Activated CD4-positive, alpha-beta T cell treated with anti-CD3 and anti-CD28 coated beads, Interleukin-2, amount 10 ng/mL, durations not matched to agents 7 days and 5 days (primary cell): ENCODE results near the gene MACROD2. TPM values are rescaled to one million over a fixed set of nuclear protein-coding genes. Genes with fewer than 3 reads are reported as not detected.

Experiments
- CTCF ChIA-PET: fragments of 350-600 bp; sonication (Branson Sonifier 250); formaldehyde crosslinking; loops from one replicate; lab custom pipeline; 2021; ENCODE audit warnings: antibody characterized with exemption; lab: Charles Lee
- POLR2A ChIA-PET: fragments of 350-600 bp; sonication (Branson Sonifier 250); formaldehyde crosslinking; loops from one replicate; lab custom pipeline; 2021; ENCODE audit warnings: antibody characterized with exemption; lab: Charles Lee
- DNase-seq: peaks from one replicate; pipeline ENCODE4 v3.0.0-alpha.2; 2020
- H3K27ac Mint-ChIP-seq: one replicate; pipeline ENCODE4 v1.8.0; 2021; ENCODE audit warnings: mild to moderate bottlenecking, moderate library complexity, mixed read lengths
- H3K27me3 Mint-ChIP-seq: one replicate; pipeline ENCODE4 v1.8.0; 2021; ENCODE audit warnings: mixed read lengths
- H3K36me3 Mint-ChIP-seq: one replicate; pipeline ENCODE4 v1.8.0; 2021; ENCODE audit warnings: low read depth, mixed read lengths
- H3K4me1 Mint-ChIP-seq: one replicate; pipeline ENCODE4 v1.8.0; 2021; ENCODE audit warnings: mixed read lengths
- H3K4me3 Mint-ChIP-seq: one replicate; pipeline ENCODE4 v1.8.0; 2021; ENCODE audit warnings: mild to moderate bottlenecking, moderate library complexity, mixed read lengths
- H3K9me3 Mint-ChIP-seq: one replicate; pipeline ENCODE4 v1.8.0; 2021; ENCODE audit warnings: mixed read lengths
- total RNA-seq, 2 experiments: library from RNA; stranded (reverse); gene quantifications; one replicate each; pipeline ENCODE4 v1.2.3, GENCODE V29; 2021

Gene MACROD2
- total RNA-seq, 2 experiments from 2014 or later, result not detected

- Mint-ChIP-seq H3K27me3 (no peaks in the 10 kb centered on the region), H3K9me3 (no peaks in the 10 kb centered on the region), H3K4me1 (no peaks in the 10 kb centered on the region), H3K36me3 (no peaks in the 10 kb centered on the region), H3K4me3 (no peak overlapping the region), H3K27ac (no peak overlapping the region)
- POLR2A ChIA-PET, result no interaction called here
- CTCF ChIA-PET, result no interaction called here
- DNase-seq, result no peak
Observed at GRCh38 chr20:14609328-14610221, 614.3 kb downstream of the MACROD2 start.

DNA sequence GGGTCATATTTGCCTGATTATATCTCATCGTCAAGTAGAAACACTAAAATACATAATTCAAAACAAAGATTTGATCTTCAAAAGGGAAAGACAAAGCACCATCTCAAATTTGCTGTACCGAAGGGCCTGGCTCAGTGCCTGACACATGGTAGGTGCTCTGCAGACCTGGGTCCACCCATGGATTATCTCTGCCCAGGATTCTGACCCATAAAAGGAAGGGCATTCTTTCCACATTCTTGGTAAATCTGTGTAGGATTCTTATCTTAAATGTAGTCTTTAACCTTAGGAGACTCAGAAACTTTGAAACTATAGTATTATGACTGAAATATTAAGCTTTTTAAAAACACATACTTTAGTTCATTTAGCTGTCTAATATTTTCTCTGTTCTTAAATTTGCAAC, 616.2 kb downstream of the MACROD2 start:
- ChIA-PET POLR2A (no interaction called here), CTCF (no interaction called here)
- Mint-ChIP-seq H3K4me3 (no peak overlapping the region), H3K36me3 (no peaks in the 10 kb centered on the region), H3K27ac (no peak overlapping the region), H3K4me1 (no peaks in the 10 kb centered on the region), H3K9me3 (no peaks in the 10 kb centered on the region), H3K27me3 (no peaks in the 10 kb centered on the region)
- DNase-seq, result no peak

GRCh38 chr20:14612391-14612790, 617.1 kb downstream of the MACROD2 start:
- H3K36me3 Mint-ChIP-seq, result no peaks in the 10 kb centered on the region
- no peaks in the 10 kb centered on the region for H3K27me3 Mint-ChIP-seq
- POLR2A ChIA-PET, result no interaction called here
- no peak for DNase-seq
- no peaks in the 10 kb centered on the region for H3K9me3 Mint-ChIP-seq
- CTCF ChIA-PET, result no interaction called here
- H3K27ac Mint-ChIP-seq, result no peak overlapping the region
- no peak overlapping the region for H3K4me3 Mint-ChIP-seq
- H3K4me1 Mint-ChIP-seq, result no peaks in the 10 kb centered on the region

DNA sequence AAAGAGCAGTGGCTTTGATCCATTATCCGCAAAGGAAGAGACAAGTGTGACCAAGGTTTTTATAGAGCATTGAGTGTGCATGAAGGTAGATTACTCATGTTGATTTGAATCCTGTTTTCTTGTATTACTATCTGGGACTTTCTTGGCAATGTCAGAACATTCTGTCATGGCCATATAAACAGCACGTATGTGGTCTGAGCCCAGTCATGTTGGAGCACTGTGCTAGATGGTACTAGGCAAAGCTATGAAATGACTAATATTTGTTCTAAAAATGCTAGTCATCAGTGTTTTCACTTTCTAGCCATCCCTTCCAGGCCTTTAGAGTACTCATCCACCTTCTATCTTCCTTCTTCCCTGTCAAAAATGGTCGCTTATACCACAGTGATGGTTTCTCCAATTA, 620.7 kb downstream of the MACROD2 start:
- no peak for DNase-seq
- POLR2A ChIA-PET, result no interaction called here
- no peak overlapping the region for H3K27ac Mint-ChIP-seq
- no peaks in the 10 kb centered on the region for H3K9me3 Mint-ChIP-seq
- CTCF ChIA-PET, result no interaction called here
- no peak overlapping the region for H3K4me3 Mint-ChIP-seq
- H3K27me3 Mint-ChIP-seq, result no peaks in the 10 kb centered on the region
- no peaks in the 10 kb centered on the region for H3K36me3 Mint-ChIP-seq
- no peaks in the 10 kb centered on the region for H3K4me1 Mint-ChIP-seq

GRCh38 chr20:14617123-14617522, 621.8 kb downstream of the MACROD2 start:
- POLR2A ChIA-PET, result no interaction called here
- Mint-ChIP-seq H3K27ac (no peak overlapping the region), H3K9me3 (no peaks in the 10 kb centered on the region), H3K36me3 (no peaks in the 10 kb centered on the region), H3K4me3 (no peak overlapping the region), H3K27me3 (no peaks in the 10 kb centered on the region), H3K4me1 (no peaks in the 10 kb centered on the region)
- DNase-seq, result no peak
- CTCF ChIA-PET, result no interaction called here

- no peak for DNase-seq
- Mint-ChIP-seq H3K27me3 (no peaks in the 10 kb centered on the region), H3K9me3 (no peaks in the 10 kb centered on the region), H3K4me1 (no peaks in the 10 kb centered on the region), H3K4me3 (no peak overlapping the region), H3K27ac (no peak overlapping the region), H3K36me3 (no peaks in the 10 kb centered on the region)
- POLR2A ChIA-PET, result no interaction called here
- CTCF ChIA-PET, result no interaction called here
Observed at GRCh38 chr20:14619411-14619810, 624.1 kb downstream of the MACROD2 start.

GRCh38 chr20:14622796-14623195, 627.5 kb downstream of the MACROD2 start:
- no peaks in the 10 kb centered on the region for H3K36me3 Mint-ChIP-seq
- POLR2A ChIA-PET, result no interaction called here

DNA sequence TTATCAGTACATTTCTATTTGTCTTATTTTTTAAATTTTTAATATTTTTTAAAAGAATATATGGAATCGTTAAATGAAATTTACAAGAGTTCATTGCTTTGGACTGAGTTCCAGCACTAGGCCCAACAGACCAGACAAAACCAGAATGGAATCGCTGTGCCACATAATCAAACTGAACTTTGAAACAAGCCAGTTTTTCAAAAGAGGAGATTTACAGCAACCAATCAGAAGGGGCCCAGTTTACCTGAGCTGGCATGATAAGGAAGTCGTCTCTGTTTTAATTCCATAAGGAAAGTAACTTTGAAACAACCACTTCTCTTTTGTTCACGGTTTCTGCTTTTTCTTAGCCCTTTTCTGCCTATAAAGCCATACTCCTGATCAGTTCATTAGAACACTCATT, 635.7 kb downstream of the MACROD2 start:
- CTCF ChIA-PET, result no interaction called here
- Mint-ChIP-seq H3K27ac (no peak overlapping the region), H3K4me1 (no peaks in the 10 kb centered on the region), H3K36me3 (no peaks in the 10 kb centered on the region), H3K27me3 (no peaks in the 10 kb centered on the region), H3K9me3 (no peaks in the 10 kb centered on the region), H3K4me3 (no peak overlapping the region)
- POLR2A ChIA-PET, result no interaction called here
- no peak for DNase-seq

More at GRCh38 chr20:14622796-14623195, 627.5 kb downstream of the MACROD2 start:
- DNase-seq, result no peak
- Mint-ChIP-seq H3K27ac (no peak overlapping the region), H3K9me3 (peaks cover 2% of the 10 kb centered on the region), H3K4me3 (no peak overlapping the region), H3K4me1 (no peaks in the 10 kb centered on the region), H3K27me3 (no peaks in the 10 kb centered on the region)
- CTCF ChIA-PET, result no interaction called here

- Mint-ChIP-seq H3K36me3 (no peaks in the 10 kb centered on the region), H3K4me3 (no peak overlapping the region), H3K9me3 (no peaks in the 10 kb centered on the region), H3K27ac (no peak overlapping the region), H3K27me3 (no peaks in the 10 kb centered on the region), H3K4me1 (no peaks in the 10 kb centered on the region)
- DNase-seq, result no peak
- POLR2A ChIA-PET, result no interaction called here
- CTCF ChIA-PET, result no interaction called here
Observed at GRCh38 chr20:14632906-14633305, 637.6 kb downstream of the MACROD2 start.

- DNase-seq, result no peak
- H3K36me3 Mint-ChIP-seq, result no peaks in the 10 kb centered on the region
- POLR2A ChIA-PET, result no interaction called here
- no peak overlapping the region for H3K27ac Mint-ChIP-seq
- CTCF ChIA-PET, result no interaction called here
- no peak overlapping the region for H3K4me3 Mint-ChIP-seq
- H3K27me3 Mint-ChIP-seq, result no peaks in the 10 kb centered on the region
- no peaks in the 10 kb centered on the region for H3K9me3 Mint-ChIP-seq
- H3K4me1 Mint-ChIP-seq, result no peaks in the 10 kb centered on the region
Observed at GRCh38 chr20:14633507-14633906, 638.2 kb downstream of the MACROD2 start.

DNA sequence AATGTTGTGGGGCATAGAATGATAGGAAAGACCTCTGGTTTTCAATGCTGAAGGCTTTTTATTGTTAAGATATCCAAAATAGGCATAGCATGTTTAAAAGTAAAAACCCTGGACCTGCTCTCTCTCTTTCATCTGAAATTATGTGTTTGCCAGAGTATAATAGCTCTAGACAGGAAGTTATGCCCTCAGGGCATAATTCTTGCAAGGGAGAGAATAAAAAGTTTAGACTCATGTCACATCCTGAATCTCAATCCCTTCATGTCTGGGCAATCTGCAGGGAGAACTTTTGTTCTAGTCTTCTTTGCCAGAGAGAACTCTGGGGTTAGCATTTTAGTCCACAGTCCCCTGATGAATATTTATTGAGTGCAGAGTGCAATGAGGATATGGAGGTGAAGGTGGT, 639.3 kb downstream of the MACROD2 start:
- ChIA-PET POLR2A (no interaction called here), CTCF (no interaction called here)
- no peaks in the 10 kb centered on the region for H3K36me3 Mint-ChIP-seq
- H3K9me3 Mint-ChIP-seq, result no peaks in the 10 kb centered on the region
- no peak for DNase-seq
- H3K4me1 Mint-ChIP-seq, result no peaks in the 10 kb centered on the region
- no peak overlapping the region for H3K27ac Mint-ChIP-seq
- no peak overlapping the region for H3K4me3 Mint-ChIP-seq
- H3K27me3 Mint-ChIP-seq, result no peaks in the 10 kb centered on the region

GRCh38 chr20:14637441-14637840, 642.1 kb downstream of the MACROD2 start:
- ChIA-PET CTCF (no interaction called here), POLR2A (no interaction called here)
- Mint-ChIP-seq H3K27me3 (no peaks in the 10 kb centered on the region), H3K4me3 (no peak overlapping the region), H3K4me1 (no peaks in the 10 kb centered on the region), H3K36me3 (no peaks in the 10 kb centered on the region), H3K27ac (no peak overlapping the region), H3K9me3 (peaks cover 3% of the 10 kb centered on the region)
- no peak for DNase-seq

DNA sequence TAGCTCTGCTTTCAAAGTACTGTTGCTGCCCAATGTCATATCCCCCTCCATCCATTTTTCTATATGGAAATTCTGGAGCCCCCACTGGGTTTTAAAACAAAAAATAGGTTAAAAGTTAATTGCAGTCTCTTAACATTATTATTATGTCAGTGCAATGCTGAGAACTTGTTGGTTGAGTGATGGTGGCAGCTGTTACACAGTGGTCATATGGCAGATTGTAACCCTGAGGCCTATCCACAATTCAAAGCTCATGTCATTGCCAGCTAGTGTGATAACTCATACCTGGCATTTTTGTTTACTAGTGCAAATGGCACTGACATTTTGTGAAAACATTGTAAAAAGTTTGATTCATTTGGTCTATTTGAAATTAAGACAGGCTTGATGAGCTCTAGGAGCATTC, 647.8 kb downstream of the MACROD2 start:
- CTCF ChIA-PET, result no interaction called here
- POLR2A ChIA-PET, result no interaction called here
- Mint-ChIP-seq H3K4me3 (no peak overlapping the region), H3K27ac (no peak overlapping the region), H3K27me3 (no peaks in the 10 kb centered on the region), H3K9me3 (peaks cover 3% of the 10 kb centered on the region), H3K4me1 (no peaks in the 10 kb centered on the region), H3K36me3 (no peaks in the 10 kb centered on the region)
- DNase-seq, result no peak

GRCh38 chr20:14643556-14643955, 648.2 kb downstream of the MACROD2 start:
- Mint-ChIP-seq H3K4me3 (no peak overlapping the region), H3K27ac (no peak overlapping the region), H3K9me3 (peaks cover 3% of the 10 kb centered on the region), H3K4me1 (no peaks in the 10 kb centered on the region), H3K36me3 (no peaks in the 10 kb centered on the region), H3K27me3 (no peaks in the 10 kb centered on the region)
- ChIA-PET POLR2A (no interaction called here), CTCF (no interaction called here)
- DNase-seq, result no peak
